Prostate gland (tissue), 2 donors: ENCODE results near the gene ZBTB4. TPM values are rescaled to one million over a fixed set of nuclear protein-coding genes. Genes with fewer than 3 reads are reported as not detected.

Source experiments
- DNase-seq: peaks from one replicate; pipeline ENCODE4 v3.0.0-alpha.2; 2019; ENCODE audit warnings: low spot score
- H3K27ac ChIP-seq, 2 donors: fragments of 200-600 bp; sonication (generic); 2 replicates each; pipeline ENCODE4 v1.5.1; 2017 to 2019
- H3K27me3 ChIP-seq: fragments of 200-600 bp; sonication (generic); replicated peaks from 2 replicates; pipeline ENCODE4 v1.5.1; 2019; ENCODE audit not compliant: insufficient read depth
- H3K36me3 ChIP-seq, 2 donors: fragments of 200-600 bp; sonication (generic); 1 replicate in 1 of 2; 2 replicates in 1 of 2; pipeline versions ENCODE4 v1.5.1 to v1.8.1; 2017 to 2019
- H3K4me1 ChIP-seq: fragments of 200-600 bp; sonication (generic); replicated peaks from 2 replicates; pipeline ENCODE4 v1.5.1; 2019
- H3K4me3 ChIP-seq, 2 donors: fragments of 200-600 bp; sonication (generic); 2 replicates each; pipeline ENCODE4 v1.5.1; 2017 to 2019
- H3K9me3 ChIP-seq: fragments of 200-600 bp; sonication (generic); 2 replicates; pipeline ENCODE4 v1.5.1; 2017
- CTCF ChIP-seq, 4 experiments: fragments of 200-600 bp in 2 of 4; fragments of 450-650 bp in 2 of 4; sonication (generic) in 2 of 4; IDR thresholded peaks; 1 replicate in 3 of 4; 2 replicates in 1 of 4; pipeline ENCODE4 v1.5.1; 2016 to 2019; ENCODE audit warnings: antibody characterized with exemption in 4 of 4, mild to moderate bottlenecking in 2 of 4, moderate library complexity in 2 of 4
- POLR2A ChIP-seq: fragments of 450-650 bp; IDR thresholded peaks from one replicate; pipeline ENCODE4 v1.6.1; 2016; ENCODE audit warnings: antibody characterized with exemption, mild to moderate bottlenecking
- POLR2AphosphoS5 ChIP-seq: sonication (generic); formaldehyde crosslinking; IDR thresholded peaks from one replicate; pipeline ENCODE4 v1.6.1; 2017; ENCODE audit warnings: antibody characterized with exemption
- WGBS: methylation state at CpG from one replicate; pipeline ENCODE4 v1.1.5; 2018; 5-methylcytosine and 5-hydroxymethylcytosine counted together
- intact Hi-C: fragments of 100-400 bp; cut with DNase I; formaldehyde crosslinking; loops from one replicate; pipeline ENCODE4 v1.14.2; 2022
- total RNA-seq, 2 donors: library from RNA; depleted of rRNA; stranded (reverse); fragments of >200 nt; gene quantifications; one replicate each; pipeline ENCODE4 v1.1.0, GENCODE V29; 2016

ZBTB4 gene
- total RNA-seq, 2 donors from 2014 or later, result 60.5 to 69.4 TPM

- Histone ChIP-seq H3K4me1 (no peaks in the 10 kb centered on the region), H3K4me3 (no peak overlapping the region), H3K36me3 (peaks cover 0 to 4% of the 10 kb centered on the region in 2 donors), H3K27ac (peak overlapping the region; percentile 33 to 46), H3K9me3 (no peaks in the 10 kb centered on the region), H3K27me3 (no peaks in the 10 kb centered on the region)
- TF ChIP-seq CTCF (IDR thresholded peaks at IDR 0.05) (no peak), POLR2A (no peak), POLR2AphosphoS5 (peak; percentile 37)
- no peak for DNase-seq
- intact Hi-C loops, result no loop called here
- WGBS, result 45% methylated on average over 12 of the region's 12 CpGs
These were observed 10.5 kb downstream of the ZBTB4 start for GRCh38 chr17:7468804-7469389.

GRCh38 chr17:7468290-7468689 is 11.1 kb downstream of the ZBTB4 start:
- TF ChIP-seq CTCF (IDR thresholded peaks at IDR 0.05), result no peak
- TF ChIP-seq POLR2A, result no peak
- no peak for TF ChIP-seq POLR2AphosphoS5
- H3K36me3 ChIP-seq, result peaks cover 4 to 5% of the 10 kb centered on the region in 2 donors
- H3K9me3 ChIP-seq, result no peaks in the 10 kb centered on the region
- peak overlapping the region in 1 of 2 donors; percentile 33 for H3K27ac ChIP-seq
- H3K27me3 ChIP-seq, result no peaks in the 10 kb centered on the region
- 92% methylated on average over 11 of the region's 11 CpGs for WGBS
- intact Hi-C loops, result no loop called here
- H3K4me3 ChIP-seq, result no peak overlapping the region
- DNase-seq, result no peak
- H3K4me1 ChIP-seq, result no peaks in the 10 kb centered on the region

GRCh38 chr17:7467498-7467897 is 11.9 kb downstream of the ZBTB4 start:
- Histone ChIP-seq H3K27ac (peak overlapping the region in 1 of 2 donors; percentile 15), H3K36me3 (peaks cover 4 to 5% of the 10 kb centered on the region in 2 donors), H3K4me1 (no peaks in the 10 kb centered on the region), H3K27me3 (no peaks in the 10 kb centered on the region), H3K9me3 (no peaks in the 10 kb centered on the region), H3K4me3 (no peak overlapping the region)
- no peak for DNase-seq
- 84% methylated on average over 3 of the region's 3 CpGs for WGBS
- TF ChIP-seq POLR2AphosphoS5 (no peak), CTCF (IDR thresholded peaks at IDR 0.05) (no peak), POLR2A (no peak)
- intact Hi-C loops, result no loop called here

GRCh38 chr17:7466639-7467341 is 12.6 kb downstream of the ZBTB4 start:
- no peak for DNase-seq
- no peaks in the 10 kb centered on the region for H3K4me1 ChIP-seq
- H3K36me3 ChIP-seq, result peaks cover 4 to 5% of the 10 kb centered on the region in 2 donors
- H3K27ac ChIP-seq, result peak overlapping the region; percentile 10 to 15
- no peak overlapping the region for H3K4me3 ChIP-seq
- H3K9me3 ChIP-seq, result no peaks in the 10 kb centered on the region
- intact Hi-C loops, result no loop called here
- no peak for TF ChIP-seq POLR2AphosphoS5
- TF ChIP-seq POLR2A, result no peak
- TF ChIP-seq CTCF (IDR thresholded peaks at IDR 0.05), result no peak
- H3K27me3 ChIP-seq, result no peaks in the 10 kb centered on the region
- WGBS, result 77% methylated on average over 16 of the region's 16 CpGs

GRCh38 chr17:7466318-7466638 is 13.2 kb downstream of the ZBTB4 start:
- Histone ChIP-seq H3K4me1 (no peaks in the 10 kb centered on the region), H3K36me3 (peaks cover 4 to 5% of the 10 kb centered on the region in 2 donors), H3K9me3 (no peaks in the 10 kb centered on the region), H3K4me3 (no peak overlapping the region), H3K27me3 (no peaks in the 10 kb centered on the region), H3K27ac (peak overlapping the region; percentile 10 to 15)
- 77% methylated on average over 9 of the region's 9 CpGs for WGBS
- no peak for TF ChIP-seq CTCF (IDR thresholded peaks at IDR 0.05)
- TF ChIP-seq POLR2A, result no peak
- TF ChIP-seq POLR2AphosphoS5, result no peak
- DNase-seq, result no peak
- intact Hi-C loops, result no loop called here
